Endothelial cell of umbilical vein (primary cell): ENCODE measurements around the gene BARD1.

Experiments used
- CTCF ChIP-seq, 2 donors: IDR thresholded peaks; 1 replicate in 1 of 2; 2 replicates in 1 of 2; pipeline ENCODE4 v1.5.1; 2011; ENCODE audit warnings: low read length in 2 of 2, mild to moderate bottlenecking in 2 of 2, moderate library complexity in 2 of 2, control low read depth in 1 of 2, inconsistent platforms in 1 of 2, low read depth in 1 of 2; ENCODE audit not compliant: insufficient read depth in 1 of 2; ENCODE audit errors: extremely low read depth in 1 of 2
- EZH2 ChIP-seq: IDR thresholded peaks from 2 replicates; pipeline ENCODE4 v1.6.1; 2012; ENCODE audit warnings: borderline replicate concordance, low read depth, mild to moderate bottlenecking, moderate library complexity, low read length, inconsistent platforms; ENCODE audit not compliant: severe bottlenecking
- FOS ChIP-seq: IDR thresholded peaks from 2 replicates; pipeline ENCODE4 v1.6.1; 2011; ENCODE audit warnings: mild to moderate bottlenecking, low read length, moderate library complexity, borderline replicate concordance; ENCODE audit not compliant: insufficient read depth
- MAX ChIP-seq: IDR thresholded peaks from 2 replicates; pipeline ENCODE4 v1.6.1; 2011; ENCODE audit not compliant: insufficient read depth, insufficient read length
- POLR2A ChIP-seq: IDR thresholded peaks from 2 replicates; pipeline ENCODE4 v1.6.1; 2012; ENCODE audit warnings: low read depth, mild to moderate bottlenecking, control low read depth, low read length

GRCh38 chr2:214695789-214696188 is 113.7 kb downstream of the BARD1 start:
- TF ChIP-seq FOS, result peak; percentile 81
- no peak for TF ChIP-seq MAX
- TF ChIP-seq CTCF (IDR thresholded peaks at IDR 0.05; ENCODE audit: extremely low read depth in 1 of 2, insufficient read depth in 1 of 2, low read depth in 1 of 2, low read length in 2 of 2), result no peak
- TF ChIP-seq POLR2A, result no peak
- TF ChIP-seq EZH2, result no peak
